Mesendoderm (in vitro differentiated cells): ENCODE results near the gene LAMC2.

Source experiments
- DNase-seq: peaks from one replicate; pipeline ENCODE4 v3.0.0; 2013
- H2AK5ac ChIP-seq: 2 replicates; pipeline ENCODE4 v1.6.1; 2013; ENCODE audit warnings: low read length, inconsistent platforms
- H2BK120ac ChIP-seq: 2 replicates; pipeline ENCODE4 v1.6.1; 2013; ENCODE audit warnings: low read depth, mild to moderate bottlenecking, low read length, moderate library complexity, mixed read lengths
- H2BK15ac ChIP-seq: replicated peaks from 2 replicates; pipeline ENCODE4 v1.6.1; 2013; ENCODE audit warnings: low read depth, mild to moderate bottlenecking, moderate library complexity
- H2BK5ac ChIP-seq: 2 replicates; pipeline ENCODE4 v1.6.1; 2013; ENCODE audit warnings: low read length, inconsistent platforms
- H3K18ac ChIP-seq: 2 replicates; pipeline ENCODE4 v1.6.1; 2013; ENCODE audit warnings: mild to moderate bottlenecking, low read length, mixed read lengths
- H3K23ac ChIP-seq: one replicate; pipeline ENCODE4 v1.6.1; 2013; ENCODE audit warnings: low read length
- H3K27ac ChIP-seq: 2 replicates; pipeline ENCODE4 v1.5.1; 2013; ENCODE audit warnings: low read depth, mild to moderate bottlenecking, inconsistent platforms, low read length, moderate library complexity
- H3K27me3 ChIP-seq: 2 replicates; pipeline ENCODE4 v1.6.1; 2013; ENCODE audit warnings: low read length, control low read depth, mild to moderate bottlenecking, inconsistent platforms; ENCODE audit not compliant: insufficient read depth, poor library complexity
- H3K36me3 ChIP-seq: 2 replicates; pipeline ENCODE4 v1.6.1; 2013; ENCODE audit warnings: low read length, inconsistent platforms; ENCODE audit not compliant: control insufficient read depth, insufficient read depth
- H3K4ac ChIP-seq: one replicate; pipeline ENCODE4 v1.6.1; 2013; ENCODE audit warnings: low read depth, mild to moderate bottlenecking, low read length, moderate library complexity
- H3K4me1 ChIP-seq: 2 replicates; pipeline ENCODE4 v1.6.1; 2013; ENCODE audit warnings: low read depth, low read length, inconsistent platforms; ENCODE audit not compliant: control insufficient read depth
- H3K4me2 ChIP-seq: 2 replicates; pipeline ENCODE4 v1.6.1; 2013; ENCODE audit warnings: low read length
- H3K4me3 ChIP-seq: 2 replicates; pipeline ENCODE4 v1.5.1; 2013; ENCODE audit warnings: mild to moderate bottlenecking, low read length
- H3K56ac ChIP-seq: one replicate; pipeline ENCODE4 v1.6.1; 2013; ENCODE audit warnings: low read length
- H3K79me1 ChIP-seq: 2 replicates; pipeline ENCODE4 v1.6.1; 2013; ENCODE audit warnings: low read length, inconsistent platforms
- H3K79me2 ChIP-seq: 2 replicates; pipeline ENCODE4 v1.6.1; 2013; ENCODE audit warnings: mild to moderate bottlenecking, low read length; ENCODE audit not compliant: control insufficient read depth, insufficient read depth
- H3K9ac ChIP-seq: 2 replicates; pipeline ENCODE4 v1.6.1; 2013; ENCODE audit warnings: low read length, inconsistent platforms
- H4K5ac ChIP-seq: one replicate; pipeline ENCODE4 v1.6.1; 2013; ENCODE audit warnings: low read length
- H4K8ac ChIP-seq: one replicate; pipeline ENCODE4 v1.6.1; 2013; ENCODE audit warnings: low read depth, mild to moderate bottlenecking, control low read depth, low read length, moderate library complexity
- WGBS: extraction: QIAGEN DNeasy Blood & Tissue Kit; methylation state at CpG from one replicate; pipeline ENCODE4 v1.1.7; 2013; ENCODE audit warnings: low lambda C conversion rate, missing lambda C conversion rate; ENCODE audit not compliant: insufficient coverage; ENCODE audit errors: extremely low coverage; 5-methylcytosine and 5-hydroxymethylcytosine counted together

LAMC2 gene

DNA sequence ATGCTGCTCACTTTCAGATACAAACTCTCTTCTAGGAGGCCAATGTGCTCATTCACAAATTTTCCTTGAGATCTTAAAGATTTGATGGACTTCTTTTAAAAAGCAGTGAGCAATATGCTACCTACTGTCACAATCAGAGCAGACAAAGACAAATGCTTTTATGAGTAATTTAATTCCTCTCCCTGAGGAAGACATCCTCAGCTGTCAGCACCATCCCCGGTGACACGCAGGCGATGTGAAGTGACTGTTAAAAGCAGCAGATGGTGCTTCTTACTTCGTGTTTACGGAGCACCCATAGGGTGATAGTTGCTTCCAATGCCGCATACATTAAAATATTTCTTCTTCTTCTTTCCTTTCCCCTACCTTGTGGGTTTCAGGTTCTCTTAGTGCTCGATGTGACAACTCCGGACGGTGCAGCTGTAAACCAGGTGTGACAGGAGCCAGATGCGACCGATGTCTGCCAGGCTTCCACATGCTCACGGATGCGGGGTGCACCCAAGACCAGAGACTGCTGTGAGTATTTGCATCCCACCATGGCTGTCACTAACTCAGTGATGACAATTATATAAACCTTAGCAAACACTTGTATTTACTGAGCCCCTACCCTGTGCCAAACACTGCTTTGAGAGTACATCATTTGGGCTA, 29.1 kb downstream of the LAMC2 start:
- no peaks in the 10 kb centered on the region for H3K79me2 ChIP-seq
- H4K8ac ChIP-seq = no peak overlapping the region
- H3K4me1 ChIP-seq = peaks cover 5% of the 10 kb centered on the region
- no peak overlapping the region for H3K4me2 ChIP-seq
- H3K27ac ChIP-seq = no peak overlapping the region
- H2BK15ac ChIP-seq = no peak overlapping the region
- WGBS = no CpG with 5 or more reads among the region's 13 CpGs
- H4K5ac ChIP-seq = no peak overlapping the region
- H3K36me3 ChIP-seq = no peaks in the 10 kb centered on the region
- H3K18ac ChIP-seq = no peak overlapping the region
- no peak overlapping the region for H2AK5ac ChIP-seq
- H3K9ac ChIP-seq = no peak overlapping the region
- H2BK5ac ChIP-seq = no peak overlapping the region
- DNase-seq = no peak
- no peak overlapping the region for H3K4ac ChIP-seq
- H2BK120ac ChIP-seq = no peak overlapping the region
- H3K4me3 ChIP-seq = no peak overlapping the region
- no peaks in the 10 kb centered on the region for H3K27me3 ChIP-seq
- no peak overlapping the region for H3K23ac ChIP-seq
- no peaks in the 10 kb centered on the region for H3K79me1 ChIP-seq
- H3K56ac ChIP-seq = no peak overlapping the region

DNA sequence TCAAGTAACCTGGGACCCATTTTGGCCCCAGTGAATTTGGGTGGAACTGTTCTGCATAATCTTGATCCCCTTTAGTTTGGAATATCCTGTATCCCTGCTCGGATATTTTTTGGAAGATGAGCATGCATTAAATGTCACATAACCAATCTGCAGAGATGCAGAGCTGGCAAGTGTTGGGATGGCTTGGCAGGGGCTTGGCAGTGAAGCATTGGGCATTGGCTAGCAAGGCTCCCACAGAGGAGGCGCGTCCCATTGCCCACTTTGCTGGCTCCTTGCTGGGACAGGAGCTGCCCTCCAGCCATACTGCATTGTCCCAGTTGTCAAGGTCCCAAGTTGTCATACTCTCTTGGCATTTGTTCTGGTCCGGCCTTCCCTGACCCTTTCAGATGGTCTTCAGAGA, 29.9 kb downstream of the LAMC2 start:
- H3K23ac ChIP-seq = no peak overlapping the region
- no peak for DNase-seq
- H3K27ac ChIP-seq = no peak overlapping the region
- H3K79me2 ChIP-seq = no peaks in the 10 kb centered on the region
- H2AK5ac ChIP-seq = no peak overlapping the region
- no peaks in the 10 kb centered on the region for H3K36me3 ChIP-seq
- no peak overlapping the region for H2BK5ac ChIP-seq
- no peak overlapping the region for H3K56ac ChIP-seq
- WGBS = no CpG with 5 or more reads among the region's 4 CpGs
- no peak overlapping the region for H3K4me3 ChIP-seq
- H3K9ac ChIP-seq = no peak overlapping the region
- peaks cover 5% of the 10 kb centered on the region for H3K4me1 ChIP-seq
- no peak overlapping the region for H3K18ac ChIP-seq
- H3K79me1 ChIP-seq = no peaks in the 10 kb centered on the region
- no peak overlapping the region for H2BK15ac ChIP-seq
- H3K4ac ChIP-seq = no peak overlapping the region
- H4K5ac ChIP-seq = no peak overlapping the region
- no peak overlapping the region for H2BK120ac ChIP-seq
- no peaks in the 10 kb centered on the region for H3K27me3 ChIP-seq
- H3K4me2 ChIP-seq = no peak overlapping the region
- no peak overlapping the region for H4K8ac ChIP-seq

DNA sequence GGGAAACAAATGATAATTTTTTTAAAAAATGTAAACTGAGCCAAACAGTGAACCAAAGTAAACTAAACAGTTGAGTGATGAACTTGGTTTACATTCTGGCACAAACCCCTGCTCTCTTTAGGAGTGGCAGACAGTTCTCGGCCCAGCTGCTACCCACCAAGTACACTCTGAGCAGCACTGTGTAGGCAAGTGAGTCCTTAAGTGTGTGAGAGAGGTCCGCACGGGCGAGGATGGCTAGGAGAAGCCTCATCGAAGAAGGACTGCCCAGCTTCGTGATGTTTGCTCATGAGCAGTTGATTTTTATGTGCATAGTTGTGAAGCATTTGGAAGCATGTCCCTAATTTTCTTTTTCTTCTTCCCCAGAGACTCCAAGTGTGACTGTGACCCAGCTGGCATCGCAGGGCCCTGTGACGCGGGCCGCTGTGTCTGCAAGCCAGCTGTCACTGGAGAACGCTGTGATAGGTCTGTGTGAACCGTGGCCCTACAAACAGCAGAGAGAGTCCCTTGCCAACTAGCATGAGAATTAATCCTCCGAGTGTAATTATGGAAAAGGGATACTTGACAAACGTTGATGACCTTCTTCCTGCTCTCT, 32.1 kb downstream of the LAMC2 start:
- no peak for DNase-seq
- Histone ChIP-seq H3K9ac (no peak overlapping the region), H3K27ac (no peak overlapping the region)

DNA sequence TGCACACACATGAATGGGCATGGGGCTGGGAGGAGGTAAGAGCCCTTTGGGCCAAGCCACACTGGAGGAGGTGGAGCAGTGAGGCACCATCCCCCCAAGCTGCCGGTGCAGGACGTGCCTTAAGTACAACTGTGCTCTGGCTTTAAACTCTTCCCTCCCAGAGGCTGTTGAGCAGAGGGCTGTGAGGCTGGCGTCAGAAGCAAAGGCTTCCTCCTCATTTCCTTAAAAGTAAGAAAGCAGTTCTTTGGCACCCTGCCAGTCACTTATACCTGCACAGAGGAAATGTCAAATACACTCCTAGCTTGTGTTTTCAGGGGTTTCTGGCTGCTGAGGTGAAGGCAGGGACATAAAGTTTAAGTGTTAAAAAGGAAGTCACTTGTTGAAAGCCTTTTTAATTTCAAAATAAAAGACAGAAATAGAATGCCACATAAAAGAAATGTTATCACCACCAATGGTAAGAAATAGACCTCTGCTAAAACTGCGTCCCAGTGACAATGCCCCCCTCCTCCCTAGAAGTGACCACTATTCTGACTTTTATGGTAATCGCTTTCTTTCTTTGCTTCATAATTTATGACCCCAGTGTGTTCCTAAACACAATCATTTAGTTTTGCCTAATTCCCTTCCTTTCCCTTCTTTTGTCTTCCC, 33.0 kb downstream of the LAMC2 start:
- WGBS = no CpG with 5 or more reads among the region's 5 CpGs
- H3K79me1 ChIP-seq = no peaks in the 10 kb centered on the region
- H3K27ac ChIP-seq = no peak overlapping the region

More for the DNA sequence above, 32.1 kb downstream of the LAMC2 start:
- no peaks in the 10 kb centered on the region for H3K36me3 ChIP-seq
- no peak overlapping the region for H2BK15ac ChIP-seq
- no peak overlapping the region for H3K4ac ChIP-seq
- no peak overlapping the region for H3K23ac ChIP-seq
- H4K5ac ChIP-seq = no peak overlapping the region
- H2BK5ac ChIP-seq = no peak overlapping the region
- H3K27me3 ChIP-seq = no peaks in the 10 kb centered on the region
- H3K18ac ChIP-seq = no peak overlapping the region
- no peak overlapping the region for H2AK5ac ChIP-seq
- peaks cover 5% of the 10 kb centered on the region for H3K4me1 ChIP-seq
- H3K4me2 ChIP-seq = no peak overlapping the region
- H3K79me1 ChIP-seq = no peaks in the 10 kb centered on the region
- WGBS = no CpG with 5 or more reads among the region's 14 CpGs
- H2BK120ac ChIP-seq = no peak overlapping the region
- H3K4me3 ChIP-seq = no peak overlapping the region
- no peak overlapping the region for H3K56ac ChIP-seq
- no peak overlapping the region for H4K8ac ChIP-seq
- no peaks in the 10 kb centered on the region for H3K79me2 ChIP-seq

DNA sequence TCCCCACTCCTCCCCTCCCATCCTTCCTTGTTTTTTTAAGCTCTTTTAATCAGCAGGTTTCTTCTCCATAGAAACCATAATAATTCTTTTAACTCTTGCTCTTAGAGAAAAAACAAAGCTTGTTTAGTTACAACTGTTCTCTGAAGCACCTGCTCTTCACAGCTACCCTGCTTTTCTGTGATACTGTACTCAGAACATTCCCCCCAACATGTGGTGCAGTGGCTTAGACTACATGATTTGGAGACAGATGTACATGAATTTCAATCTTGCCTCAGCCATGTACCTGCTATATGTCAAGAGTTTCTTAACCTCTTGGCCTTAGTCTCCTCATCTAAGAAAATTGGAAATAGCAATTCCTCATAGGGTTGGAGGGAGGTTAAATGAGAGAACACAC, 33.5 kb downstream of the LAMC2 start:
- H3K18ac ChIP-seq = no peak overlapping the region
- H2AK5ac ChIP-seq = no peak overlapping the region
- no peak overlapping the region for H2BK5ac ChIP-seq
- no peak overlapping the region for H3K27ac ChIP-seq
- peaks cover 5% of the 10 kb centered on the region for H3K4me1 ChIP-seq
- H3K27me3 ChIP-seq = no peaks in the 10 kb centered on the region
- no peak overlapping the region for H3K4me2 ChIP-seq
- H3K79me2 ChIP-seq = no peaks in the 10 kb centered on the region
- no peak overlapping the region for H3K4me3 ChIP-seq
- H3K4ac ChIP-seq = no peak overlapping the region
- H2BK120ac ChIP-seq = no peak overlapping the region
- DNase-seq = no peak
- no peaks in the 10 kb centered on the region for H3K36me3 ChIP-seq
- no peak overlapping the region for H3K23ac ChIP-seq
- H3K79me1 ChIP-seq = no peaks in the 10 kb centered on the region
- no peak overlapping the region for H3K56ac ChIP-seq
- H3K9ac ChIP-seq = no peak overlapping the region
- H2BK15ac ChIP-seq = no peak overlapping the region
- no peak overlapping the region for H4K8ac ChIP-seq
- no peak overlapping the region for H4K5ac ChIP-seq

More for the DNA sequence above, 33.0 kb downstream of the LAMC2 start:
- Histone ChIP-seq H3K23ac (peak overlapping the region; percentile 1), H3K36me3 (no peaks in the 10 kb centered on the region), H3K4me2 (no peak overlapping the region), H2BK120ac (no peak overlapping the region), H3K18ac (no peak overlapping the region), H2BK5ac (no peak overlapping the region), H4K8ac (no peak overlapping the region), H3K56ac (no peak overlapping the region), H3K4me3 (no peak overlapping the region), H3K27me3 (no peaks in the 10 kb centered on the region), H2BK15ac (no peak overlapping the region), H3K4me1 (peaks cover 5% of the 10 kb centered on the region), H3K9ac (no peak overlapping the region), H2AK5ac (no peak overlapping the region), H3K79me2 (no peaks in the 10 kb centered on the region), H3K4ac (no peak overlapping the region), H4K5ac (no peak overlapping the region)
- no peak for DNase-seq
